ENCODE data around the gene ACP1.

The ACP1 gene

DNA sequence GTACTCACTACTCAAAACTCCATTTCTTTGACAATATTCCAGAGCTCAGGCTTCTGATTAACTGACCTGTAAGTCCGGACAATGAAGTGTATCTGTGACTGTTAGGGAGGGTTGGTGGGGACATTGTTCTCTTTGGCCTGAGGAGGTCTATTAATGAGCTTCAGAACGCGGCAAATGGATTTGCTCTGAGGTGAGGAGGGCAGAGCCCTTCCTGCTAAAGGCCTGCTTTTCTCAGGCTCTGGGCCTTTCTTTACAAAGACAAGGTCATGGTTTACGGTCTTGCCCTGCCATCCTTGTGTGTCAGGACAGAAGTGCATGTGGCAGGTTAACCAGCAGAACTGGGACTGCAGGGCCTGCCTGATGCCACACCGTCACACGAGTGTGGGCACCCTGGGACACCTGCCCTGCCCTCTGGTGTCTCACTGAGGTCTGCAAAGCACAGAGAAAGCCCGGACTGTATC is 15.9 kb downstream of the ACP1 start:
- DNase-seq (ENCODE audit: low read depth in 3 of 3), result no peak

DNA sequence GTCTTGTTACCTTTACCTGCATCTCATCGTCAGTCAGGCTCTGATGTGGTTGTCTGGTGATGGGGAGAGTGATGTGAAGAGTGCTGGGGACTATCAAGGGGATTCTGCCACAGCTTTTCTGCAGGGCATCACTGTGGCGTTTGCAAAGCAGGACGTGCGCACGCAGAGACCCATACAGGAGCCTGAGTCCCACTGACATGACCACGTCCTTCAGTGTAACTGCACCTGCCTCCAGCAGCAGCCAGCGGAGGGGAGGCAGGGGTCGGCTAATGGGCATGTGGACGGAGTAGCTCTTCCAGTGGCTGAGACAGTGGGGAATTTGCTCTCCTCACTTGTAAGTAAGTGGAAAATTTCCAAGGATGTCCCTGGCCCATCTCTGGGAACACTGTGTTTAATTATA is 16.6 kb downstream of the ACP1 start:
- DNase-seq (ENCODE audit: low read depth in 3 of 3), result no peak

- DNase-seq (ENCODE audit: low read depth in 3 of 3), result no peak
These were observed 17.9 kb downstream of the ACP1 start for GRCh38 chr2:282371-283263.

- DNase-seq (ENCODE audit: low read depth in 3 of 3), result no peak
These were observed 19.4 kb downstream of the ACP1 start for GRCh38 chr2:283996-284794.

DNA sequence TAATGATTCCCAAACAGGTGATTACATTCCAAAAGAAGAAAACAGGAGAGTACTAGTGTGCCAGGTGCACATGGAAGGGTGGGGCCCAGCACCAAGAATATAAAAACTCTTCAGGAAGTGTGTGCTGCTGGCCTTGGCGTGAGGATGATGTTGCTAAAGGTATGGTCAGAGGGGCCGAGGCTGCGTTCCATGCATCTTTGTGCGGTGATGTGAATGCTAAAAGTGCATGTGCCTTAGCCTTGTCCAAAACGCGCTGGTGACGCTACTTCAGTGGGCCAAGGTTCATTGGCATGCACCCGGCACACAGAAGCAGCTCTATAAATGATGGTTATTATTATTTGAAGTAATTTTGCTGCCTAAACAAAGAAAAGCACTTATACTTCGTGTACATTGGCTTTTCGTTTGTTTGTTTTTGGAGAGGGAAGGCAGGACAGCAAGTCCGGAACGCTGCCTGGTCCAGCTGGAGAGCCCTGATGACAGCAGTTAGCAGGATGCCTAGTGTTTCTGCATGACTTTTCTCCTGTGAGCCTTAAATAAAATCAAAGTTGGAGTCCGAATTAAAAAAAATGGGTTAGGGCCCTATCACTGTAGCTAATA is 20.2 kb downstream of the ACP1 start:
- no peak for DNase-seq (ENCODE audit: low read depth in 3 of 3)

DNA sequence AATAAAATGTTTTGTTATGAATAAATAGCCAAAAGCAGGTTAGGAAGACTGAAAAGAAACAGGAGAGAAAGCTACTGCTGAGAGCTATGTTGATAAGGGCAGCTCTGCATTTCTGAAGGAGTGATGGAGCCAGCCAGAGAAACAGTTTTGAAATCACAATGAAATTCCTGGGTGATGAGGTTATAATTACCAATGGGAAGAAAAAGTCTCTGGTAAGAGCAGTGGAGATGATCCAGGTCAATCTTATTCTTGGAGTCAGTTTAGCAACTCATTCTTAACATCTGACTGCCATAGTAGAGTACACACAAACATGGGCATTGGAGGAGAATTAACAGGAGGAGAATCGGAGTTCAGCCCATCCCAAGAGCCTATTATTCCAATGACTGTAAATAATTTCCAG is 20.8 kb downstream of the ACP1 start:
- no peak for DNase-seq (ENCODE audit: low read depth in 3 of 3)

DNA sequence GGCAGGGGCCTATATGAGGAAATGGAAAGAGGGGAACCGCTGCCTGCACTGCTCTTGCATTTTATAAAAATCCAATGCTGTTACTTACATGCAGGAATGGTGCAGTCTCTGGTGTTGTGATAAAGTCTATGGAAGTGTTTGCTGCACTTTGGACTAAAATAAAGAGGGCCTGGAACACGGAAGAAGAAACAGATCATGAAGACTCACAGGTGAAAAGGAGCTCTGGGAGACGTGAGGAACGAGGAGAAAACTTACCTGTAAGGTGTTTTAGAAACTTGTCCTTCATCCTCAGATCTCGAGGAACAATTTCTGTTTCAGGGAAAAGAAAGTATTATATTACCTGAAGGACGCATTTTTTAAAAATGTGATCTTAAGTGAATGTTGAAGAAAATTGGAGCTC is 21.3 kb downstream of the ACP1 start:
- DNase-seq (ENCODE audit: low read depth in 3 of 3), result no peak

DNA sequence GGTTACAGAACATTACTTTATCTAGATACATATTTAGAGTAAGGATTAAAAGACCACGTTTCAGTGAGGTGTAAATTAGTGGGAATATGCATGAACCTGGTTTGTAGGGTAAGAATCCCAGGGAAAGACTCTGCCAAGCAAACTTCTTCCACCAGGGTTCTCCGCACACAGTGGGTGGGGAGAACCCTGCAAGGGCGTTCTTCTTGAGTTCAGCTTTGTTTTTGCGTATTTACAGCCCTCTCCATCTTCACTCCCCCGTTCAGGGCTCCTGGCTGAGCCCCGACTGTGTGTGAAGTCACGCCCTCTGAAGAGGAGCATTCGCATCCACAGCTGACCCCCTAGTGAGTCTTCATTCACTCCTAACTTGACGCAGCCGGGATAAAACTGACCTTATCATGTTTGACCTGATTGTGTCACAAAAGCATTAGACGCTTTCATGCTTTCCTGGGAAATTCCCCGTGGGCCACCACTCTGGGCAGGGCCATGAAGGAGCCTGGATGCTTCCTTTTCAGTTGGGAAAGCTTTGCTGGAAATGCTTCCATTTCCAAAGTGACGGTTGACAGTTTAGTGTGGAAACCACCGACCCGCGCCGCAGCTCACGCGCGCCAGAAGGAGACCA is 22.1 kb downstream of the ACP1 start:
- DNase-seq (ENCODE audit: low read depth in 3 of 3), result no peak

DNA sequence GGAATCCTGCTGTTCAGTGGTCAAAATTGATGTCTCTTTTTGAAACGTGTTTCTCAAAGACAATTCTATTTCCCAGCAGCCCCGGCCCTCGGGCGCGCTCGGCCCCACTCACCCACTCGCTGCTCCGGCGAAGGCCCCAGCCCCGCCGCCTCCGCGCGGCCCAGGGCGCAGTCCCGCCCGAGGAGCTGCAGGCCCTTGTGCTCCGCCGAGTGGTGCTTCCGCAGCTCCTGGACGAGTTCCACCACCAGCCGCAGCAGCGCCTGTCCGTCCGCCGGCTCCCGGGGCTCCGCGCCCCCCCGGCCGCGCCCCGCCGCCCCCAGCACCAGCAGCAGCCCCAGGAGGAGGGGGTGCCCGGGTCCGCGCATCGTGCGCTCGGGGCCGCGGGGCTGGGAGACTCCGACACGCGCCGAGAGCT is 22.7 kb downstream of the ACP1 start:
- DNase-seq (ENCODE audit: low read depth in 3 of 3), result no peak

DNA sequence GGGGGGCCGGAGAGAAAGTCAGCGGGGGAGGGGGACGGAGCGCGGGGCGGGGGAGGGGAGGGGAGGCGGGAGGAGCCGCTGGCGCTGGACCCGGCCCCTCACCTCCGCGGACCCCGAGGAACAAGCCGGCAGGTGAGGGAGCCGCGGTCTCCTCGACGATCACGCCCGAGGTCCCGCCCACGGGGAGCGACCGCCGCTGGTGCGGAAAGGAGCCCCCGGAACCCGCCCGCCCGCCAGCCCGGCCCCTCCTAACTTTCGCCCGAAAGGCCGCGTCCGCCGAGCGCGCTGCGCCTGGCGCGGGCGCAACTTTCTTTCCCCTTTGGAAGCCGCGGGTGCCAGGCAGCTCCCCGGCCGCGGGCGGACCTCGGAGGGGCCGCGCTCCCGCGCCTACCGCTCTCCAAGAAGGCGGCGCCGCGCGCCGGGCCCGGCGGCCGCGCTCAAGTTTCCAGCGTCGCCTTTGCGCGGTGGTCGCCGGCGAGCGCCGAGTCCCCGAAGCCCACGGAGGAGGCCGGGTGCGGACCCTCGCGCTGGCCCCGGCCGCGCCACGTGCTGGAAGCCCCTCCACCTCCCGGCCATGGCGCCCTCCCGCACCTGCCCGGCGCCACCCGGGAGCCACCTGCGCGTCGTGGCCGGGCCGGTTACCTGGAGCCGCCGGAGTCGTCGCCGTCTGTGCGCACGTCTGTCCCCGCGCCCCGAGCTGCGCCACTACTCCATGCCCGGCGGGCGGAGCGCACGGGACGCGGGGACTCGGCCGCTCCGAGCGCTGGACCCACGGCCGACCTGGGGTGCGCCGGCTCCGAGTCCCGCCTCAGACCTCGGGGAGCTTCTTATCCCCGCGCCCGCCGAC is 23.4 kb downstream of the ACP1 start, which contains the start of gene ALKAL2:
TSS of gene ALKAL2 (minus strand) at position 181 of the 847 bp plus-strand sequence. CDS start 256 bp downstream, outside the sequence.
- DNase-seq (ENCODE audit: low read depth in 3 of 3), result no peak

- DNase-seq (ENCODE audit: low read depth in 3 of 3), result no peak
These were observed 24.1 kb downstream of the ACP1 start for GRCh38 chr2:288758-289361.

GRCh38 chr2:289362-290089 is 24.8 kb downstream of the ACP1 start:
- no peak for DNase-seq (ENCODE audit: low read depth in 3 of 3)

DNA sequence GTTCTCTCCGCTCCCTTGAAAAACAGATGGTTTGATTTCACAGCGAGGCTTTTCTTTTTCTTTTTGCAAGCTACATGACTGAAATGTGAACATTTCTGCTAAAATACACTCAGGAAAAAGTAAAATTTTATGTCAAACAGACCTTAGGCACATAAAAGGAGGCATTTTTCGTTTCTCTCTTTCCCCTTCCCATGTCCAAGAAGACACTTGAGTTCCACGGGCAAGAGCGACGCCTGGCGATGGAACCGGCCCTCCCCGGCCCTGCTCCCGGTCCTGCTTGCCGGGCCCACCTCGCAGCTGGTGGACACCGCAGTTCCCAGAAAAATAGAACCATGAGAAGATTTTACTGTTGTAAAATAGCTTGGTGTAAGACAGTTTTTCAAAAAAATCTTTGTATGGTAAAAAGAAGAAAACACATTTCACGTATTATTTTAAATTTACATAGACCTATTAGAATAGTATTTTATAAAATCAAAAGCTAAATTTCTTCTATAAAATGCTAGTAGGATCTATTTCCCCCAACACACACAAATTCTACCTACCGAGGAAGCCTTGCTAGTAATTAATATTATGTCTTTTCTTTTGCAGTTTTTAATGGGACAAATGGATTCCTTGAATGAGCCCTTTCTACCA is 25.5 kb downstream of the ACP1 start:
- DNase-seq (ENCODE audit: low read depth in 3 of 3), result peak in 2 of 3 experiments; percentile 12 to 33

- no peak for DNase-seq (ENCODE audit: low read depth in 3 of 3)
These were observed 30.3 kb downstream of the ACP1 start for GRCh38 chr2:295090-295489.

- DNase-seq (ENCODE audit: low read depth in 3 of 3), result no peak
These were observed 31.6 kb downstream of the ACP1 start for GRCh38 chr2:296354-296753.

GRCh38 chr2:305366-305765 is 40.6 kb downstream of the ACP1 start:
- no peak for DNase-seq (ENCODE audit: low read depth in 3 of 3)

GRCh38 chr2:309148-309953 is 44.6 kb downstream of the ACP1 start:
- DNase-seq (ENCODE audit: low read depth in 3 of 3), result no peak

DNA sequence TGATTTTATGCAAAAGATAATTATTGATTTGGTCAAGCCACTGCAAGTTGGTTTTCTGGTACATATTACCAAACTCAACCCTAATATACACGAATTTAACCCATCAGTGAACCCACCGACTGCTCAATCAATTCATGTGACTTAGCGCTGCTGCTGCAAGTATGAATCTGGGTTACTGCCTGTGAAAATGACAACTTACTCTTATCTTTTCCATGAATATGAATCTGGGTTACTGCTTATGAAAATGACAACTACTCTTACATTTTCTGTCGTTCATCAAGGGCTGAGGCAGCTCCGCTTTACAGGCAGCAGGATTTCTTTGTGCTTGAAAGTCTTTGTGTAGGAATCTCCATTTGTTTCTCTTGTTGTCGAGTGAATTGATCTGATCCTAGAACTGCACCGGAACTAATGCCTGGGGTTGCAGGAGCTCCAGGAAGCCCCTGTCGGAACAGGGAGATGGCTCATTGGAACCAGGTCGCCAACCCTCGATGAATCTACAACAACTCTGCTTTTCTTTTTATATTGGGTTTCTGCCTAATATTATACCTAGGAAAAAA is 45.3 kb downstream of the ACP1 start:
- DNase-seq (ENCODE audit: low read depth in 3 of 3), result no peak
